ENCODE results near the gene SLC35G6. TPM values are rescaled to one million over a fixed set of nuclear protein-coding genes. Genes with fewer than 3 reads are reported as not detected.

SLC35G6 gene
- total and polyA plus RNA-seq, 2 experiments from 2014 or later = 0.16 TPM; not detected in 1

DNA sequence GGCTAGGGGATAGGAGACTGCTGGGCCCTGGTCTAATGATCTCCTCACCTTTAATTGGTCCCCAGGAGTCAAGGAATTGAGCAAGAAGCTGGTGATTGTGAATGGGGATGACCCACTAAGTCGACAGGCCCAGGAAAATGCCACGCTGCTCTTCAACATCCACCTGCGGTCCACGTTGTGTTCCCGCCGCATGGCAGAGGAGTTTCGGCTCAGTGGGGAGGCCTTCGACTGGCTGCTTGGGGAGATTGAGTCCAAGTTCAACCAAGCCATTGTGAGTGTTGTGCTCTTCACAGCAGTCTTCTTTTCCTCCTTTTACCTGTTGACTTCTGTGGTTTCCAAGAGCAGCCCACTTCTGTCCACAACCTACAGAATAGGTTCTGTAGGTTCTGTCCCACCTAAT, 22.3 kb downstream of the SLC35G6 start (continued):
- TF ChIP-seq, protein P1, sequence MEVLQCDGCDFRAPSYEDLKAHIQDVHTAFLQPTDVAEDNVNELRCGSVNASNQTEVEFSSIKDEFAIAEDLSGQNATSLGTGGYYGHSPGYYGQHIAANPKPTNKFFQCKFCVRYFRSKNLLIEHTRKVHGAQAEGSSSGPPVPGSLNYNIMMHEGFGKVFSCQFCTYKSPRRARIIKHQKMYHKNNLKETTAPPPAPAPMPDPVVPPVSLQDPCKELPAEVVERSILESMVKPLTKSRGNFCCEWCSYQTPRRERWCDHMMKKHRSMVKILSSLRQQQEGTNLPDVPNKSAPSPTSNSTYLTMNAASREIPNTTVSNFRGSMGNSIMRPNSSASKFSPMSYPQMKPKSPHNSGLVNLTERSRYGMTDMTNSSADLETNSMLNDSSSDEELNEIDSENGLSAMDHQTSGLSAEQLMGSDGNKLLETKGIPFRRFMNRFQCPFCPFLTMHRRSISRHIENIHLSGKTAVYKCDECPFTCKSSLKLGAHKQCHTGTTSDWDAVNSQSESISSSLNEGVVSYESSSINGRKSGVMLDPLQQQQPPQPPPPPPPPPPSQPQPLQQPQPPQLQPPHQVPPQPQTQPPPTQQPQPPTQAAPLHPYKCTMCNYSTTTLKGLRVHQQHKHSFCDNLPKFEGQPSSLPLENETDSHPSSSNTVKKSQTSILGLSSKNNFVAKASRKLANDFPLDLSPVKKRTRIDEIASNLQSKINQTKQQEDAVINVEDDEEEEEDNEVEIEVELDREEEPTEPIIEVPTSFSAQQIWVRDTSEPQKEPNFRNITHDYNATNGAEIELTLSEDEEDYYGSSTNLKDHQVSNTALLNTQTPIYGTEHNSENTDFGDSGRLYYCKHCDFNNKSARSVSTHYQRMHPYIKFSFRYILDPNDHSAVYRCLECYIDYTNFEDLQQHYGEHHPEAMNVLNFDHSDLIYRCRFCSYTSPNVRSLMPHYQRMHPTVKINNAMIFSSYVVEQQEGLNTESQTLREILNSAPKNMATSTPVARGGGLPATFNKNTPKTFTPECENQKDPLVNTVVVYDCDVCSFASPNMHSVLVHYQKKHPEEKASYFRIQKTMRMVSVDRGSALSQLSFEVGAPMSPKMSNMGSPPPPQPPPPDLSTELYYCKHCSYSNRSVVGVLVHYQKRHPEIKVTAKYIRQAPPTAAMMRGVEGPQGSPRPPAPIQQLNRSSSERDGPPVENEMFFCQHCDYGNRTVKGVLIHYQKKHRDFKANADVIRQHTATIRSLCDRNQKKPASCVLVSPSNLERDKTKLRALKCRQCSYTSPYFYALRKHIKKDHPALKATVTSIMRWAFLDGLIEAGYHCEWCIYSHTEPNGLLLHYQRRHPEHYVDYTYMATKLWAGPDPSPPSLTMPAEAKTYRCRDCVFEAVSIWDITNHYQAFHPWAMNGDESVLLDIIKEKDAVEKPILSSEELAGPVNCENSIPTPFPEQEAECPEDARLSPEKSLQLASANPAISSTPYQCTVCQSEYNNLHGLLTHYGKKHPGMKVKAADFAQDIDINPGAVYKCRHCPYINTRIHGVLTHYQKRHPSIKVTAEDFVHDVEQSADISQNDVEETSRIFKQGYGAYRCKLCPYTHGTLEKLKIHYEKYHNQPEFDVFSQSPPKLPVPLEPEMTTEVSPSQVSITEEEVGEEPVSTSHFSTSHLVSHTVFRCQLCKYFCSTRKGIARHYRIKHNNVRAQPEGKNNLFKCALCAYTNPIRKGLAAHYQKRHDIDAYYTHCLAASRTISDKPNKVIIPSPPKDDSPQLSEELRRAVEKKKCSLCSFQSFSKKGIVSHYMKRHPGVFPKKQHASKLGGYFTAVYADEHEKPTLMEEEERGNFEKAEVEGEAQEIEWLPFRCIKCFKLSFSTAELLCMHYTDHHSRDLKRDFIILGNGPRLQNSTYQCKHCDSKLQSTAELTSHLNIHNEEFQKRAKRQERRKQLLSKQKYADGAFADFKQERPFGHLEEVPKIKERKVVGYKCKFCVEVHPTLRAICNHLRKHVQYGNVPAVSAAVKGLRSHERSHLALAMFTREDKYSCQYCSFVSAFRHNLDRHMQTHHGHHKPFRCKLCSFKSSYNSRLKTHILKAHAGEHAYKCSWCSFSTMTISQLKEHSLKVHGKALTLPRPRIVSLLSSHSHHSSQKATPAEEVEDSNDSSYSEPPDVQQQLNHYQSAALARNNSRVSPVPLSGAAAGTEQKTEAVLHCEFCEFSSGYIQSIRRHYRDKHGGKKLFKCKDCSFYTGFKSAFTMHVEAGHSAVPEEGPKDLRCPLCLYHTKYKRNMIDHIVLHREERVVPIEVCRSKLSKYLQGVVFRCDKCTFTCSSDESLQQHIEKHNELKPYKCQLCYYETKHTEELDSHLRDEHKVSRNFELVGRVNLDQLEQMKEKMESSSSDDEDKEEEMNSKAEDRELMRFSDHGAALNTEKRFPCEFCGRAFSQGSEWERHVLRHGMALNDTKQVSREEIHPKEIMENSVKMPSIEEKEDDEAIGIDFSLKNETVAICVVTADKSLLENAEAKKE (CRISPR knock-in tag; IDR thresholded peaks at IDR 0.05) = no peak
- TF ChIP-seq ZNF331 (CRISPR knock-in tag; IDR thresholded peaks at IDR 0.05; ENCODE audit: low read depth) = no peak

DNA sequence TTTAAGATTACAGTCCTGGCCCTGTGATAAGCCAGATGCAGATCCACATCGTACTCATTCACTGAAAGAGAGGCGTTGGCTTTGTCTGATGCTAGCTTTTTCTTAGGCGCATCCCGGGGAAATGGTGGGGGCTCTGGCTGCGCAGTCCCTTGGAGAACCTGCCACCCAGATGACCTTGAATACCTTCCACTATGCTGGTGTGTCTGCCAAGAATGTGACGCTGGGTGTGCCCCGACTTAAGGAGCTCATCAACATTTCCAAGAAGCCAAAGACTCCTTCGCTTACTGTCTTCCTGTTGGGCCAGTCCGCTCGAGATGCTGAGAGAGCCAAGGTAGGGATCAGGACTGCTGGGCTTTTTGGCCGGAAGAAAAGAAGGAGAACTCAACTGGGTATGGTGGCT, 26.9 kb downstream of the SLC35G6 start:
- Histone ChIP-seq H3K36me3 (ENCODE audit: insufficient read depth) (peaks cover 45% of the 10 kb centered on the region), H3K27ac (ENCODE audit: low read depth) (no peak overlapping the region), H3F3A (replicated peaks; ENCODE audit: low read depth) (peaks cover 2% of the 10 kb centered on the region; the same call in 1 of the 2 replicates), H3K79me2 (replicated peaks; ENCODE audit: insufficient read depth) (no peaks in the 10 kb centered on the region; the same call in 1 of the 2 replicates), H3K9me2 (ENCODE audit: insufficient read depth) (no peaks in the 10 kb centered on the region), H3K27me3 (ENCODE audit: insufficient read depth) (no peaks in the 10 kb centered on the region), H2AFZ (no peak overlapping the region), H3K4me1 (ENCODE audit: insufficient read depth) (no peaks in the 10 kb centered on the region), H4K20me1 (replicated peaks; ENCODE audit: insufficient read depth) (0 out of 2 replicates have a peak, but pooled peaks cover 2% of the 10 kb centered on the region), H3K4me3 (no peak overlapping the region), H3K4me2 (no peak overlapping the region)
- Mint-ChIP-seq H3K27me3 (ENCODE audit: insufficient read depth, low read depth, poor library complexity) (peaks cover 9% of the 10 kb centered on the region), H3K4me1 (no peaks in the 10 kb centered on the region), H3K4me3 (no peak overlapping the region), H3K36me3 (ENCODE audit: low read depth) (peaks cover 96% of the 10 kb centered on the region), H3K27ac (no peak overlapping the region), H3K9me3 (no peaks in the 10 kb centered on the region; the same call in 2 of the 3 replicates)
- ATAC-seq (no peak), DNase-seq (ENCODE audit: low spot score) (no peak)
- TF ChIP-seq CREB1 (CRISPR knock-in tag; IDR thresholded peaks at IDR 0.05; ENCODE audit: low read depth) = no peak

DNA sequence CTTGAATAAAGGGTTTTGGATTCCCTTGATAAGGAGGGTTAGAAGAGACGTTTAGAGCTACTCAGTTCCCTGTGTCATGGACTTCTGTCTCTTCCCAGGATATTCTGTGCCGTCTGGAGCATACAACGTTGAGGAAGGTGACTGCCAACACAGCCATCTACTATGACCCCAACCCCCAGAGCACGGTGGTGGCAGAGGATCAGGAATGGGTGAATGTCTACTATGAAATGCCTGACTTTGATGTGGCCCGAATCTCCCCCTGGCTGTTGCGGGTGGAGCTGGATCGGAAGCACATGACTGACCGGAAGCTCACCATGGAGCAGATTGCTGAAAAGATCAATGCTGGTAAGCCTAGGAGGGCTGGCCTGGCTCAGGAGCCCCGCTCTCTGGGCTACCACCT, 27.6 kb downstream of the SLC35G6 start:
- H3K36me3 ChIP-seq (ENCODE audit: insufficient read depth) = peaks cover 39% of the 10 kb centered on the region
- Mint-ChIP-seq H3K36me3 (ENCODE audit: low read depth) (peaks cover 96% of the 10 kb centered on the region), H3K4me3 (no peak overlapping the region), H3K9me3 (no peaks in the 10 kb centered on the region; the same call in 2 of the 3 replicates), H3K27ac (no peak overlapping the region), H3K27me3 (ENCODE audit: insufficient read depth, low read depth, poor library complexity) (peaks cover 13% of the 10 kb centered on the region), H3K4me1 (no peaks in the 10 kb centered on the region)
- DNase-seq (ENCODE audit: low spot score) = no peak
- no peaks in the 10 kb centered on the region for H3K27me3 ChIP-seq (ENCODE audit: insufficient read depth)
- H3K4me2 ChIP-seq = no peak overlapping the region
- no peak for ATAC-seq
- H3K9me2 ChIP-seq (ENCODE audit: insufficient read depth) = no peaks in the 10 kb centered on the region
- no peak overlapping the region for H3K27ac ChIP-seq (ENCODE audit: low read depth)
- H4K20me1 ChIP-seq (replicated peaks; ENCODE audit: insufficient read depth) = 0 out of 2 replicates have a peak, but pooled peaks cover 2% of the 10 kb centered on the region
- H3K4me3 ChIP-seq = no peak overlapping the region
- H3K79me2 ChIP-seq (replicated peaks; ENCODE audit: insufficient read depth) = no peaks in the 10 kb centered on the region; the same call in 1 of the 2 replicates
- no peak overlapping the region for H2AFZ ChIP-seq
- 0 out of 2 replicates have a peak, but pooled peaks cover 2% of the 10 kb centered on the region for H3F3A ChIP-seq (replicated peaks; ENCODE audit: low read depth)
- H3K4me1 ChIP-seq (ENCODE audit: insufficient read depth) = no peaks in the 10 kb centered on the region
- TF ChIP-seq NANOG (IDR thresholded peaks at IDR 0.05; ENCODE audit: borderline replicate concordance) = no peak
- TF ChIP-seq JUNB (IDR thresholded peaks at IDR 0.05; ENCODE audit: unreplicated experiment) = no peak
- TF ChIP-seq STAT1 (IDR thresholded peaks at IDR 0.05; ENCODE audit: unreplicated experiment) = no peak
- TF ChIP-seq, protein P2, sequence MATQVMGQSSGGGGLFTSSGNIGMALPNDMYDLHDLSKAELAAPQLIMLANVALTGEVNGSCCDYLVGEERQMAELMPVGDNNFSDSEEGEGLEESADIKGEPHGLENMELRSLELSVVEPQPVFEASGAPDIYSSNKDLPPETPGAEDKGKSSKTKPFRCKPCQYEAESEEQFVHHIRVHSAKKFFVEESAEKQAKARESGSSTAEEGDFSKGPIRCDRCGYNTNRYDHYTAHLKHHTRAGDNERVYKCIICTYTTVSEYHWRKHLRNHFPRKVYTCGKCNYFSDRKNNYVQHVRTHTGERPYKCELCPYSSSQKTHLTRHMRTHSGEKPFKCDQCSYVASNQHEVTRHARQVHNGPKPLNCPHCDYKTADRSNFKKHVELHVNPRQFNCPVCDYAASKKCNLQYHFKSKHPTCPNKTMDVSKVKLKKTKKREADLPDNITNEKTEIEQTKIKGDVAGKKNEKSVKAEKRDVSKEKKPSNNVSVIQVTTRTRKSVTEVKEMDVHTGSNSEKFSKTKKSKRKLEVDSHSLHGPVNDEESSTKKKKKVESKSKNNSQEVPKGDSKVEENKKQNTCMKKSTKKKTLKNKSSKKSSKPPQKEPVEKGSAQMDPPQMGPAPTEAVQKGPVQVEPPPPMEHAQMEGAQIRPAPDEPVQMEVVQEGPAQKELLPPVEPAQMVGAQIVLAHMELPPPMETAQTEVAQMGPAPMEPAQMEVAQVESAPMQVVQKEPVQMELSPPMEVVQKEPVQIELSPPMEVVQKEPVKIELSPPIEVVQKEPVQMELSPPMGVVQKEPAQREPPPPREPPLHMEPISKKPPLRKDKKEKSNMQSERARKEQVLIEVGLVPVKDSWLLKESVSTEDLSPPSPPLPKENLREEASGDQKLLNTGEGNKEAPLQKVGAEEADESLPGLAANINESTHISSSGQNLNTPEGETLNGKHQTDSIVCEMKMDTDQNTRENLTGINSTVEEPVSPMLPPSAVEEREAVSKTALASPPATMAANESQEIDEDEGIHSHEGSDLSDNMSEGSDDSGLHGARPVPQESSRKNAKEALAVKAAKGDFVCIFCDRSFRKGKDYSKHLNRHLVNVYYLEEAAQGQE (IDR thresholded peaks at IDR 0.05; ENCODE audit: unreplicated experiment) = no peak
- no peak for TF ChIP-seq ZNF114 (CRISPR knock-in tag; IDR thresholded peaks at IDR 0.05)
- TF ChIP-seq EZH2phosphoT487 (IDR thresholded peaks at IDR 0.05; ENCODE audit: unreplicated experiment) = no peak
- TF ChIP-seq EZH2 (IDR thresholded peaks at IDR 0.05; ENCODE audit: low read depth, unreplicated experiment) = no peak
- TF ChIP-seq ZNF331 (CRISPR knock-in tag; IDR thresholded peaks at IDR 0.05; ENCODE audit: low read depth) = no peak

Data from GM23338 (cell line).